ENCODE data around the gene ARHGAP10. TPM values are rescaled to one million over a fixed set of nuclear protein-coding genes. Genes with fewer than 3 reads are reported as not detected.

ARHGAP10 gene
- total and polyA plus RNA-seq, 3 donors from 2014 or later = 17.4 to 108 (median 83.5) TPM

DNA sequence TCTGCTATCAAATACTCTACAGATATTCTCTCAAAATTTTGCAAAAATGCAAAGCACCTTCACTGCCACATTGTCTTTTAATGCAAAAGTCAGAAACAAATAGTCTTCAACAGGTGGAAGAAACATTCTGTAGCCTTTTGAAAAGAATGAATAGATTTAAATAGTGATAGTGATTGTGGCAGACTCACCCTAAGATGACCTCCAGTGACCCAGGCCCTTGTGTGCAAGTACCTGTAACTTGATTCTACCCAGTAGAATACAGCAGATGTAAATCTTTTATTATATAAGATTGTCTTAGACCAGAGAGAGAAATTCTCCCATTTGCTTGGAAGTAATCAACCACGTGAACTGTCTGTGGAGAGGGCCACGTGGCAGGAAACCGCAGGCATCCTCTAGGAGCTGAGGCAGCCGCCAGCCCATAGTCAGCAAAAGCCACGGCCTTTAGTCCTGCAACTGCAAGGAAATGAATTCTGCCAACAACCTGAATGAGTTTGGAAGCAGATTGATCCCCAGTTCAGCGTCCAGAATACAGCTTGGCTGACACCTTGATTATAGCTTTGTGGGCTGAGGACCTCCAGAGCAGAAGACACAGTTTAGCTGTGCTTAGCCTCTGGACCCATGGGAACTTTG, 272.5 kb downstream of the ARHGAP10 start:
- Histone ChIP-seq H3K9me3 (no peaks in the 10 kb centered on the region), H3K27me3 (no peaks in the 10 kb centered on the region), H3K27ac (no peak overlapping the region), H3K36me3 (ENCODE audit: low read depth, missing control alignments) (no peaks in the 10 kb centered on the region), H3K4me1 (peaks cover 15% of the 10 kb centered on the region), H3K4me3 (no peak overlapping the region)
- TF ChIP-seq, protein P1, sequence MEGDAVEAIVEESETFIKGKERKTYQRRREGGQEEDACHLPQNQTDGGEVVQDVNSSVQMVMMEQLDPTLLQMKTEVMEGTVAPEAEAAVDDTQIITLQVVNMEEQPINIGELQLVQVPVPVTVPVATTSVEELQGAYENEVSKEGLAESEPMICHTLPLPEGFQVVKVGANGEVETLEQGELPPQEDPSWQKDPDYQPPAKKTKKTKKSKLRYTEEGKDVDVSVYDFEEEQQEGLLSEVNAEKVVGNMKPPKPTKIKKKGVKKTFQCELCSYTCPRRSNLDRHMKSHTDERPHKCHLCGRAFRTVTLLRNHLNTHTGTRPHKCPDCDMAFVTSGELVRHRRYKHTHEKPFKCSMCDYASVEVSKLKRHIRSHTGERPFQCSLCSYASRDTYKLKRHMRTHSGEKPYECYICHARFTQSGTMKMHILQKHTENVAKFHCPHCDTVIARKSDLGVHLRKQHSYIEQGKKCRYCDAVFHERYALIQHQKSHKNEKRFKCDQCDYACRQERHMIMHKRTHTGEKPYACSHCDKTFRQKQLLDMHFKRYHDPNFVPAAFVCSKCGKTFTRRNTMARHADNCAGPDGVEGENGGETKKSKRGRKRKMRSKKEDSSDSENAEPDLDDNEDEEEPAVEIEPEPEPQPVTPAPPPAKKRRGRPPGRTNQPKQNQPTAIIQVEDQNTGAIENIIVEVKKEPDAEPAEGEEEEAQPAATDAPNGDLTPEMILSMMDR (IDR thresholded peaks at IDR 0.05) = no peak
- no peak for TF ChIP-seq POLR2A (IDR thresholded peaks at IDR 0.05)
- WGBS, 2 donors = 55% methylated on average over 6 of the region's 6 CpGs
- intact Hi-C loops (cut with DNase I; ENCODE audit: low total_unique reads) = no loop called here
- DNase-seq = no peak

DNA sequence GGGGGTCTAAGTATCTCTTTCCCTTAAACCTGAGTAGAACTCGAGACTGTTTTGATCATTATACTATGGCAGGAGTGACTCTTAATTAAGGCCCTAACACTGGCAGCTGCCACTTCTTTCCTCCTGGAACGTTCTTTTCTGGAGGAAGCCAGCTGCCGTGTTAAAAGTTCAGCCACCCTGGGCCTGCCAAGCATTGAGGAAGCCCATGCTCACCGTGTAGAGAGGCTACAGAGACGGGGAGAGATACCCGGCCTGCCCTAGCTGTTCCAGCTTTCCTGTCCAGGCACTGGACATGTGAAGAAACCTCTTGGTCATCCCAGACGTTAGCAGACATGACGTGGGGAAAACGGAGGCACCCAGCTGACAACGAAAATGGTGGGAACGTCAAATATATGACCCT, 274.1 kb downstream of the ARHGAP10 start:
- H3K27ac ChIP-seq = no peak overlapping the region
- WGBS, 2 donors = 88 to 92% methylated on average over 11 of the region's 11 CpGs
- intact Hi-C loops (cut with DNase I; ENCODE audit: low total_unique reads) = no loop called here

DNA sequence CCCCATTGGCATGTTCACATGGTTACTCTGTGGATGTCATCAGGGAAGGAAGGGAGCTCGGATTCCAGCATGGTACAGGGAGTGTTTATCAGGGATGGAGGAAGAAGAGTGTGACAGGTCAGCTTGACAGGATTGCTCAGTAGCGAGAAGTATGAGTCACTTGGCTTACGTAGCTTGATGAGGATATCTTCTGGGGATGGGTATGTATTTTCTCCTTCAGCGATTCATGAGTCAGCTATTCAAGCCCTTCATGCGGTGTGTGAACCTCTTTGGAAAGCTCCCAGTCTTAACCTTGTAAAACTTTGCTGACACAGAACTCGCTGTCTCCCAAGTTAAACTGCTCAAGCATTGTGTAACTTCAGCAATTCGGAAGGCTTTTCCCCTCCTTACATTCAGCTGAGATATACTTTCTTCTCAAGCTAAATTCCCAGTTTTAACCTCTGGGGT, 275.4 kb downstream of the ARHGAP10 start:
- H3K36me3 ChIP-seq (ENCODE audit: low read depth, missing control alignments) = no peaks in the 10 kb centered on the region
- peaks cover 15% of the 10 kb centered on the region for H3K4me1 ChIP-seq
- TF ChIP-seq POLR2A (IDR thresholded peaks at IDR 0.05) = no peak
- TF ChIP-seq, protein P1 (IDR thresholded peaks at IDR 0.05) = no peak
- no peaks in the 10 kb centered on the region for H3K9me3 ChIP-seq
- no peak for DNase-seq
- H3K27ac ChIP-seq = no peak overlapping the region
- intact Hi-C loops (cut with DNase I; ENCODE audit: low total_unique reads) = no loop called here
- WGBS, 2 donors = 70 to 72% methylated on average over 7 of the region's 7 CpGs
- H3K27me3 ChIP-seq = no peaks in the 10 kb centered on the region
- no peak overlapping the region for H3K4me3 ChIP-seq

More for the DNA sequence above, 274.1 kb downstream of the ARHGAP10 start:
- Histone ChIP-seq H3K9me3 (no peaks in the 10 kb centered on the region), H3K4me3 (no peak overlapping the region), H3K27me3 (no peaks in the 10 kb centered on the region), H3K4me1 (peaks cover 15% of the 10 kb centered on the region), H3K36me3 (ENCODE audit: low read depth, missing control alignments) (no peaks in the 10 kb centered on the region)
- no peak for DNase-seq
- TF ChIP-seq, protein P1 (IDR thresholded peaks at IDR 0.05) = no peak

DNA sequence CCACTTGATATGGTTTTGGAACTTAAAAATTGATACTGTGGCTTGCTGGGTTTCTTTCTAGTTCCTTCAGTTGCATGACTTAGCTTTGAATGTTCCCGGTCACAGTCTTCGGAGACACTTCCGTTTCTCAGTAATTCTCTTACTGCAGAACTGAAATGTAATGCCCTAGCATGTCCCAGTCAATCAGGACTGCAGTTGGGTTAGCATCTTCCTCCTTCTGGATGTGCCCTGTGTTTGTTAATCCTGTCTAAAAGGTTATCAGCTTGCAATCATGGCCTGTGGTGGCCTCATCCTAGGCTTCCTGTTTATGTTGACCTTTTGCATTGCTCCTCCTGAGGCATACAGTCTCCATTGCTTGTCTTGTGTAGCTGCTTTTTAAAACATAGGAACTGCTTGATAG, 275.9 kb downstream of the ARHGAP10 start:
- DNase-seq = no peak
- no peaks in the 10 kb centered on the region for H3K27me3 ChIP-seq
- TF ChIP-seq, protein P1 (IDR thresholded peaks at IDR 0.05) = no peak
- no peak for TF ChIP-seq POLR2A (IDR thresholded peaks at IDR 0.05)
- intact Hi-C loops (cut with DNase I; ENCODE audit: low total_unique reads) = no loop called here
- 73 to 74% methylated on average over 3 of the region's 3 CpGs for WGBS, 2 donors
- H3K4me1 ChIP-seq = peaks cover 15% of the 10 kb centered on the region
- no peaks in the 10 kb centered on the region for H3K9me3 ChIP-seq
- H3K27ac ChIP-seq = no peak overlapping the region
- H3K36me3 ChIP-seq (ENCODE audit: low read depth, missing control alignments) = no peaks in the 10 kb centered on the region
- H3K4me3 ChIP-seq = no peak overlapping the region

DNA sequence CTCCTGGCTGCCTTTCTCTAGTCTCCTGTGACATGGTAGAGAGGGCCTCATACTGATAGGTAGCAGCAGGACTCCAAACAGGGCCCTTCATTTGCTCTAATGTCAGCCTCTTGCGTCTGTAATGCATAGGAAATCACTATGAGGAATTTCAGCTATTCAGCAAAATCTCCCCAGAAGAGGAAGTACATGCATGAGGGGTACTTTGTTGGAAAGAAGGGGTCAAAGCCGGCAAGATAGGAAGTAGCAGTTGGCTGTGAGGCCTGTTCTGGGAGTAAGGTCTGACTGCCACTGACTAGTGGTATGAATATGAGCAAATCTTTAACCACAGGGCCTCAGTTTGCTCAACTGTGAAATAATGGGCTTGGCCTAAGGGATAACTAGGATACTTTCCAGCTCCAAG, 283.2 kb downstream of the ARHGAP10 start:
- Histone ChIP-seq H3K4me3 (no peak overlapping the region), H3K4me1 (peaks cover 11% of the 10 kb centered on the region), H3K27ac (no peak overlapping the region), H3K27me3 (no peaks in the 10 kb centered on the region), H3K36me3 (ENCODE audit: low read depth, missing control alignments) (no peaks in the 10 kb centered on the region), H3K9me3 (no peaks in the 10 kb centered on the region)
- DNase-seq = no peak
- WGBS, 2 donors = 60 to 73% methylated on average over 2 of the region's 2 CpGs
- TF ChIP-seq POLR2A (IDR thresholded peaks at IDR 0.05) = no peak
- TF ChIP-seq, protein P1 (IDR thresholded peaks at IDR 0.05) = no peak
- intact Hi-C loops (cut with DNase I; ENCODE audit: low total_unique reads) = no loop called here

Data from testis (tissue), 3 donors.